SKM-1 treated with dmso at 0.1 percent for 144 hours (cell line): ENCODE data around the gene JAZF1.

Experiments used
- DNase-seq: peaks from one replicate; lab custom pipeline; 2025; ENCODE audit not compliant: unreplicated experiment; lab: John Stamatoyannopoulos, UW

Gene JAZF1

DNA sequence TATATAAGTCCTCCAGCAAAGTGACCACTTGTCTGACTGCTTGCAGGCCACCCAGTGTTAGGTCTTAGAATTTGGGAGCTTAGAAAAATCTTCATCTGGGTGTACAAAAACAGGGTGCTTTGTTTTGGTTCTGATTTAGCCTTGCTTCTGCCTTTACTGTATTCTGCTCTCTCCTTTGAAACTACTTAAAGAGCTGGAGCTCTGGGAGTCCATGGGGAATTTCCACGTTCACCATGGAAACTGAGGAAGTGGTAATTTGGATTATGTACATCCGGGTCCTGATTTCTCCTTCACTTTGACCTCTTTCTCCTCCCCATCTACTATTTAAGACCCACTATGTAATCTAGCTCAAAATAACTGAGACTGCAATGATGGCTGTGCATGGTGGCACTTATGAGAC is 103.0 kb downstream of the JAZF1 start:
- no peak for DNase-seq

DNA sequence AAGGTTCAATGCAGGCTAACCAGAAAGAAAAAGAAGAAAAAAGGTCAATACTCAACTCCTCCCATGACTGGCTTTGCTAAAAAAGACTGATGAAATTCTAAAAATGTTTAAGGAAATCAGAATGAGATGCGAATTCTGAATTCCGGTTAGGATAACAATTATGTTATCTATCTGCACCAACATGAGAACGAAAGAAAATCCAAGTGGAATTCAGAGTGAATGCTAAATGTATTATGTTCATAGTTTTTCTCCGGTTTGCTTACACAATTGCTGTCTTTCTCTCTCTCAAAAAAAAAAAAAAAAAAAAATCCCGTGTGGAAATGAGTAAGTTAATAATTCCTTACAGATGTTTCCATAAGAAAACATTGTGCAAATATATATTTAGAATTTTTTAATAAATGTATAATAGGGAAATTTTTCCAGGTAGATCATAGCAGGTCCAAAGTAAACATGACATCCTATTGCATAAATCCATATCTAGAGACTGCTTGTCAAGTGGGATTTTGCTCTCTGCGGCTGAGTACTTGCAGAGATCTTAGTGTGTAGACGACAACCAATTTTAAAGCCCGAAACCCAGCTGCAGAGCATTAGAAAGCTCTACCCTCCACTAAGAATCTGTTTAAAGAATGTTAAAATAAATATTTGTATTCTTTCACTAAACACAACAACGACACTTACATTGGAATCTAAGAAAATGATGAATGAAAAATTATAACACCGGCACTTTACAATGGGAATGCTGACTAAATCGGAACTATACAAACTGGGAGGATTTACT is 104.0 kb downstream of the JAZF1 start:
- no peak for DNase-seq

DNA sequence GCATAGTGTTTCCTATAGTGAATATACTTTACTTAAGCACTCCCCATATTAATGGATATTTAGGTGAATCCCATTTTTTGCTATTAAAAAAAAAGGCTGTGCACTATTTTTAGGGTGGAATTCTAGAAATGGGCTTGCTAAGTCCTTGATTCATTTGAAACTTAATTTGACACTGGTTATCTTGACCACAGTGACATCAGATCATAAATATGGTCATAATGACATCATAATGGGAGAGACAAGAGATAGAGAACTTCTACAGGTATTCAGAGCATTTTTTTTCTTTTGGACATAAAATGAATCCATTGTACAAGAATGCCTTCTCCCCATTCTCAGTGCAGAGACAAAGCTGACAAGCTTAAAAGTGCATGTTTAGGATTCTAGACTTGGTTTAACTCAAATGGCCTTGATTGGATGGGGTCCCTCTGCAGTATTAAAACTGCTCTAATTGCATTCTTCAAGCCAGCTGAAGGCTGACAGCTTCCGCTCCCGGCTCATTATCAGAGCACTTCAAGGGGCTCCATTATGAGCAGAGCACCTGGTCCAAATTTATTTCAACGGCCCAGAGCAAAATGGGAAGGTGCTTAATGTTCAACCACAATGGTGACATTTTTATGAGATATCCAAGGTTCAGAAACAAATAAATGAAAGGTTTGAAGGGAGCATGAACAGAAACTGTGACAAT is 104.8 kb downstream of the JAZF1 start:
- DNase-seq: no peak

DNA sequence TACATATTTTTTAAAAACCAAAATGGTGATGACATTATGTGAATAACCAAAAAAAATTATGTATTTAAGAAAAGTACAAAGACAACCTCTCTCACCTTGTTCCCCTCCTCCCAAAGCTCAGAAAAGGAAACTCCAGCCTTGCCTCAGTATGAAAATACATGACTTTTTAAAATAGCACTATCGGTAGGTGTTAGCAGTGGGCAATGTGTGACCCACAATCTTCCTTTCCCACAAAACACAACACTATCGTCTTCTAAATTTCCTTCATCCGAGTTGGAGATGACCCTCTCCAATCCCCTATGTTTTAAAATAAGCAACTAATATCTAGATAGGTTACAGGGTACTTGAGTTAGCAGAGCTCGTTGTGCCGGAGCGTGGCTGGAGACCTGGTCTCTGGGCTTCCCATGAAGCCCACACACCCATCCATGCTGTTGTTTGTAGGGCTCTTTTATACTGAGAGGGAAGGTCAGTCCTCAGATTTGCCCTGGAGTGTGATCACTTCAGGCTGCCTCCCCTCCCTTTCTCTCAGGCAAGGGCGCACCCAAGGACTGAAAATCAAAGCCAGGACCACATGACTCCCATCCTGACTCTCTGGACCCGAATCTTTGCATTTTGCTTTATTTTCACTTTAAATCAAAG is 107.6 kb downstream of the JAZF1 start:
- DNase-seq: no peak

DNA sequence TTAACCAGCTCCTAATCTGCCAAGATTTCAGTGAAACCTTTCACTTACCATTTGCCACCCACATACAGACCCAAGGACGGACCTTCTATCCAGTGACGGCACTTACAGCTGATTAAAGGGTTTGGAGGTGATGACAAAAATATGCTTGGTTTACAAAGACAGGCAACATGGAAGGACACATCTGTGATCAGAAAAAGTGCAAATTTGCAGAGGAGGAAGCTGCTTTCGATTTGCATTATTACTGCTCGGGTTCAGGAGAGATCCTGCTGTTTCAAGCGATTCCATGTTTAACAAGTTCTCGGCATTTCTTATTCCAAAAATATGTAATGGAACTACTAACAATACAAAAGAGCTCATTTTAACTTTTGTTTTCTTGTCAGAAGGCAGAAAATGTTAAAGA is 109.0 kb downstream of the JAZF1 start:
- DNase-seq: no peak

DNA sequence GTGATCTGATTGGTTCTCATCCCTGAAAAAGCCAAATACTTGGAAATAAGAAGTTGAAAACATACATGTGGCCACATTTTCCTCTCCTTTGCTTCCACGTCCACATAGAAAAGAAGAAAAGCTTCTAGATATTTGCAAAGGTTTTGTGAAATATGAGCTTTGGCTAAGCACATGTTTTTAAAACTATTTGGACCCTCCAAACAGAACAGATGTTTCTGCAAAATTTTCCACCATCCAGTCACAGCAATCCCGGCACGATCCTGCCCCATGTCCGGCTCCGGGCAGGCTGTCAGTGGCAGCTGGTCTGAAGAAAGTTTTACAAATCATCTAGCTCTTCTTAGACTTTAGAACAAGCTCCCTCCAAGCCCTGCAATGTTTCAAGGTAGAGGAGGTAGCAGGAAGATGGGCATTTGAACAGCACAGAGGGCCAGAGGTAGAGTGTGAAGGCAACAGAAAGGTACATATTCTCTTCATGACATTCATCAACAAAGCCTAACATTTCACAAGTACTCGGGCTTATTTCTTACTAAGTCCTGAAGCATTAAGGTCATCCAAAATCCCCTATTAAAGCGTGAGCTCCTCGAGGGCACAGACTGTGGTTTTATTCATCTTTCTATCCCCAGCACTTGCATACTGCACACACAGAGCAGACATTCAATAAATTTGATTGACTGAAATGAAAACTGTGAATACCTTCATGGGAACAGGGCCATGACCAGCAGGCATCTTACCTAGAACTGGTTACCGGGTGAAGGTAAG is 110.1 kb downstream of the JAZF1 start:
- no peak for DNase-seq

DNA sequence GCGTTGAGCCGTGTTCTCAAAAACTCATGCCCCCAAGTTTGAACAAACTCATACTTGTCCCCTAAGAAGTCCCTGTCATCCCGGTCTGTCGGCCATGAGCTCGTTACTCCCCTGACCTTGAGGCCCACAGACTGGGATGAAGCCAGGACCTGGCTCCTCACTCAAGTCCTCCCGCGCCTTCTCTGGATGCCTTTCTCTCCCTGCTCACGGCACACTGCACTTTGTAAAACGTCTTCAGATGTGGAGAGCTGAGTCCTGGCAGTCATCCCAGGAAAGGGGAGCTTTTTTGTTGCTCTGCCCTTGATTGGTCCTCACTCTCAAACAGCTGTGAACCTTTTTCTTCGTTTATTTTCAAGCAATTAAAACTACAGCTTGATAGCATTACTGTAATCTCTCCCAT is 110.8 kb downstream of the JAZF1 start:
- no peak for DNase-seq

DNA sequence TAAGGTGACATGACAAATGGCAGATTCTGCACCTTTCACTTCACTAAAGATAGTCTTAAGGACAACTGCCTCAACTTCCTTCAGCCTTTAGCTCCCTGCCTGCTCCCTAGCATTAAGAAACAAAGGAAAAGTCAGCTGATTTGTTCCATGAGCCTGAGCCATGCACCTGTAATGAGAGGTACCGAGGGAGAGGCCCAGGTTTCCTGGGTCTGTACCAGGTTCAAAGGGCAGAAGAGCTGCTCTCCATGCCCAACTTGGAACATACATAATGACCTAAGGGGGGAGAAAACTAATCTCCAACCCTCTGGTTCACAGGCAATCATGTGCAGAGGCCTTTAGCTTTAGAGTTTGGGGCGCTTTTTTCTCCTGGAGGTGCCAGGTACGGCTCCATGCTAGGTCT is 111.2 kb downstream of the JAZF1 start:
- DNase-seq: no peak

DNA sequence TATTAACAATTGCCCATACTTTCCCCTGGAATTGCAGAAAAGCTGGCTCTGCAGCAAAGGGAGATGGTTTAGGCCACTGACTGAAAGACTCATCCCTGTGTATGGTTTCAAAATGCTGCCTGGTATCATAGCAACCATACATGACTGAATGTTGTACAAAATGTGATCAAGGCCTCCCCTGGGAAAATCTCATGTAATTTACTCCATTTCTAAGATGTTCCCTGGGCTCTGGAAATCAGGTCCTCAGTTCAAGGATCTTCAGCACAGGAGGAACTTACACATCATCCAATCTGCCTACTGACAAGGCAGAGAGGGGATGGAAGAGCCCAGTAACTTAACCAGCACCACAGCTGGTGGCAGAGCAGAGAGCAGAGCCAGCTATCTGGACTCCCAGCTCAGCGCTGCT is 111.8 kb downstream of the JAZF1 start:
- DNase-seq: no peak

DNA sequence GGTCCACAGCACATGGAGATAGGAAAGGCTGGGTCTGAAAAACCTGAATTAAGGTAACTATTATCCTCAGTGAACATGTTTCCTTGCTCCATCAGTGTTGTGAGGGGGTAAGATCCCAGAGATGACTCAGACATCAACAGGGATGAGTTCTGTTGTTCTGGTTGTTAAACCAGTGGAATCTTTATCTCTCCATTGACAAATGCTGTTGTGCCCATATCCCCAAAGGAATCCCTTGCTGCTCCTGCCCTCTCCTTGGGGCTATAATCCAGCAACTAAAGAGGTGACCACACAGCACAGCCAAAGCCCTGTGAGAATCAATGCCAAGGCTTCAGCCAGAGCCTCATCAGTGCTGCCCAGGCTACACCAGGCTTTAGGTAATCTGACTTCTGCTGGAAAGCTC is 113.4 kb downstream of the JAZF1 start:
- DNase-seq: no peak

DNA sequence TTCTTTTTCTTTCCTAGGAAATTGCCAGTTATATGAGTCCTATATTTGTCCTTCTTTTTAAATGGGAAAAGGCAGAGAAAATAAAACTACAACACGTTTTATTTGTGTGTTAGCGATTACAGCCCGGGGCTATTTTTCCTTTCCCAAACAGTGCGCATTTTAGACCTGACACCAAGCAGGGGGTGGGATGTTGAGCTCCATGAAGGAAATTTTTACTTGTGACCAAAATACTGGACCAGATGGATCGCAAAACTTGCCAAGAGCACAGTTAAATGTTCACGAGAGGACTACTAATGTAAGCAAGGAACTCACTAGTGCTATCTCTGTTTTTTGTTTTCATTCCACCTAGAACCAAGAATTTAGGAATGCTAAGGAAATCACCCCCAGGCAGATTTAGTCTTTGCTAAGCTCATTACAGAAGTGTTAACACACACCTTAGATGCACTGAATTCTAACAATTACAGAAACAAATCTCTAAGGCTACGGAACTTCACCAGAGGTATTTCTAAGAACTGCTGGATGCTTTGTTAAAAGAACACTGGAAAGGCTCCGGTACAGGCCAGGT is 114.8 kb downstream of the JAZF1 start:
- no peak for DNase-seq

DNA sequence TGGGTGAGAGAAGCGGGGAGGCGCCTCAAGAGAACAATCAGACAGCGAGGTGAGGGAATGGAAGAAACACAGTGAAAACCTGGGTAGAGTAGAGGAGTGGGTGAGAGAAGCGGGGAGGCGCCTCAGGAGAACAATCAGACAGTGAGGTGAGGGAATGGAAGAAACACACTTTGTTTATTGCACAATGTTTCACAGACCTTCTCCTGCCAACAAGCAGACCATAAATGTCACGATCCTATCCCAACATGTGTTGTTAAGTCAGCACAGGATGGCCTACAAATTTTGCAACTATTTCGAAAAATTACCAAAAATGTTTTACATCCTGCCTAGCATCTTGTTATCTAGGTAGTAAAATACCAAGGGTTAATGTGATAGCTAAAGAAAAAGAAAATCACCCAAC is 115.3 kb downstream of the JAZF1 start:
- peak; percentile 9 for DNase-seq

DNA sequence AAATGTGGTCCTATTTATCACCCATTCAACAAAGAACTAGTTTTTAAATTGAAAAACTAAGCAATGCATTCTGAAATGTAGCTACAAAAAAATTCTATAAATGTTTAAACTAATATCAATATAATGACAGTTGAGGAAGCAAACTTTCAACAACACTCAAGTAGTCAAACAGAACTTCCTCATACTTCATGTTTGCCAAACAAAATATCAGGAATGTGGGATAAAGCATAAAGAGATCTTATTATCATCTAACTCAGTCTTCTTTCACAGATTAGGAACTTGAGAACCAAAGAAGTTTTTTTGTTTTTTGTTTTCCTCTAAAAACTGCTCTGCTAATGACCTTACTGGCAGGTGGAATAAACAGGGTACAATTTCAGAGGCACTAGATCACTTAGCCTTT is 116.2 kb downstream of the JAZF1 start:
- DNase-seq: no peak

DNA sequence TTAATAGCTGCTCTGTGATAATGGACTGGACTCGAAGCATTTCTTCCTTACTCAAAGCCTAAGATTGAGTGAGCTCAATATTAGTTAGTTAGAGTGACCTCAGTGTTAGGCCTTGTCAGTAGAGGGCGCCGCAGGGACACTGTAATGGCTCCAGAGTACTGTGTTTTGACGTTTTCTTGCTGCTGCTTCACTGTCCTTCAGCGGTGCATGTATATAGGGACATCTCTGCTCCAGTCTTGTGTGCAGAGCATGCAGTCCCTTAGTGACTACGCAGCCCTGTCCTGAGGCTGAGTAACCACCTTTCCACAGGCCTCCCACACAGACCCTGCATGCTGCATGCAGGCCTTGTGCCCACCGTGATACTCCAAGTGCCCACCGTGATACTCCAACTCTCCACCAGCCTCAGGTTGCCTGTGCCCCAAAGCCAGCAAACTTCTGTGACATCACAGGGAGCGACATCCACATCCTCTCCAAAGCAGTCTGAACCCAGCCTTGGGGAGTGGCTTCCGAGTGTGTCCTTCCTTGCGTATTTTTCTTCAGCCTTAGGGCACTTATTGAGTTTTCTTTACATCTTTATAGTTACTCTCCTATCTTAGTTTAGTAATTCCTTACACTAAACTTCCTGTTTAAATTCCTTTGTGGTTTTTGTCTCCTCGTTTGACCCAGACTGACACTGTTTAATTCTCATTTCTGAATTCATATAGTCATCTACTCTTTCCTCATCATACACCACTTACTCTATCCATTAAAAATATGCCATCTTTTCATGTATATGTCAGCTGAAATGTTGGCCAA is 118.2 kb downstream of the JAZF1 start:
- DNase-seq: peak; percentile 71

DNA sequence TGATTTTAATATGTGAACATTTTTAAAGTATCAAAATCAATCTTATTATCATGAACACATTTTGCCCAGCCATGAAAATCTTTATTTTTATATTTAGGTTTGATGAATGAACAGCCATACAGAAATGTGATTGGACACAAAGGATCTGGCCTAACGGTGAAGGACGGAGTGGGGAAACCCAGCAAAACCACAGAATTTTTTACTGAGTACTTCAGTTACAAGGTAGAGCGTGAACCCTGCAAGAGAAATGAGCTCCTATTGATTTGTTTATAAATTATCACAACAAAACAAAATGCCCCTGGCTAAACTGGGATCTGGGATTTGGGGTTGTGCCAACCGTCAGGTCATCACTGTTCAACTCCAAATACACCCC is 118.8 kb downstream of the JAZF1 start:
- DNase-seq: no peak

DNA sequence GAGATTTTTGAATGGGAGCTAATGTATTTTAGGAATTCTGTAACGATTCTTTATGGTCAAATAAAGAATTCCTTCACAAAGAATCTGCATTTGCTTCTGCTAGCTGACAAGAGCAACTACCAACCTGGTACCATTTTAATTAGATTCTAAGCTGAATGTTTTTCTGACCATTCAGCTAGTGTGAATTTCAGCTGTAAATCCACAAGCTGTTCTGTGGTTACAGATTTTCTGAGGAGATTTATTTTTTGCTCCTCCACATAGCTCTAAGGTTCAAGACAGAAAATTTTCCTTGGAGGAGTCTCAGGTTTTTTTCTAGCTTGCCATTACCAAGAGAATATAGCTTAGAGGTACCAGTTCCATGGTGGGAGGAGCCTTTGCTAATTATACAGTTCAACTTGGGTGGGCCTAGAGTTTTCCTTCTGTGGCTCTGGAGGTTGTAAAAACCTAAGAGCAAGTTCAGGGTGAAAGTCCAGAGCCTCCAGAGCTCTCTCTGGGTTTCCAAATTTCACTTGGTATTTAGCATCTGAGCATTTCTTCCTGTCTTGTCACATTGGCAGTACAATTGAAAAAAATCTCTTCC is 120.1 kb downstream of the JAZF1 start:
- DNase-seq: no peak

DNA sequence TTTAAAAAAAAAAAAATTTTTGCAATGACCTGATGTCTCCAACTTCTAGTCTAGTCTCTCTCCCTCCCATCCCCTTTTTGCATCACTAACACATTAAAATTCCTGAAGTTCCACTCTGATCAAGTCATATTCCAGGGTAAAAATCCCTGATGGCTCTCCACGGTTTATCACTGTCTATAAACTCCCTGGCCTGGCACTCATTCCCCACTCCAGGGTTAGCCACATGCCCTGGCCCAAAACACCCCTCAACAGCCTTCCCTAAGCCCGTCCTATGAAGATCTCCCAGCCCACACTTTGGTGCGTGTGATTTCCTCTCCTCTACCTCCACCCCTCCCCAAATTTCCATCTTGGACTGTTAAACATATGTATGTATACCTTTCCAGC is 125.4 kb downstream of the JAZF1 start:
- no peak for DNase-seq

DNA sequence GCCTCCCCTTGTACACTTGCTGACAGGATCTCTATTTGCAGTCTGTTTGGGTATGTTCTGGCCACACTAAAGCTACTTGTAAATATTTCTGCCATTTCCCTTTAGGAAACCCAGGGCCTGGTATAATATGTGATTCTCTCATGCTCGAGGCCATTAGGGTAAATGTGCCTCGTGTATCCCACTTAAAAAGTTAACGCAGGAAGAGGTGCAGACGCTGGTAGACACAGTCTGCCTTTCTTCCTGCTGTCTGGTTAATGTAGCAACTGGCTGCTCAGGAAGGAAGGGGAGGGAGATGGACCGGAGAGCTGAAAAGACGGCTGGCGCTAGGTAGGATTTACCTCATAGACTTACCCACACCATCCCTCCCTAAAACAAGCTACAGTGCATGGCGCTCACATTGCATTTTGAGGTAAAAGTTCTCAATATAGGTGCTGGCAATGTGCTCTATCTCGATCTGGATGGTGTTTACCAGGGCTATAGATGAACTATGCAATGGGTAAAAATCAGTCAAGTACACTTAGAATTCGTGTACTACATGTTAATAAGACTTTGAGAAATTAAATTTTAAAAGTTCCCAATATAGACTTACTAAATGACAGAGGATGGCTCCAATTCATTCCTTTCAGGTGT is 125.9 kb downstream of the JAZF1 start:
- DNase-seq: no peak

DNA sequence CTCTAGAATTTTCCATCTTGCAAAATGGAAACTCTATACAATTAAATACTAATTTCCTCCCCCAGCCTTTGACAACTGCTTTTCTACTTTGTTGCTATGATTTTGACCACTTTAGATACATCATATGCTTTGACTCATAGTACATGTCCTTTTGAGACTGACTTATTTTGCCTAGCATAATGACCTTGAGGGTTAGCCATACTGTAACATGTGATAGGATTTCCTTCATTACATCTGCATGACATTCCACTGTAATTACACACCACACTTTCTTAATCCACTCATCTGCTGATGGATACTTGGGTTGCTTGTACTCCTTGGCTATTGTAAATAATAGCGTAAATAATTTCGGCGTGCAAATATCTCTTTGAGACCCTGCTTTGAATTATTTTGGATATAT is 127.7 kb downstream of the JAZF1 start:
- no peak for DNase-seq

DNA sequence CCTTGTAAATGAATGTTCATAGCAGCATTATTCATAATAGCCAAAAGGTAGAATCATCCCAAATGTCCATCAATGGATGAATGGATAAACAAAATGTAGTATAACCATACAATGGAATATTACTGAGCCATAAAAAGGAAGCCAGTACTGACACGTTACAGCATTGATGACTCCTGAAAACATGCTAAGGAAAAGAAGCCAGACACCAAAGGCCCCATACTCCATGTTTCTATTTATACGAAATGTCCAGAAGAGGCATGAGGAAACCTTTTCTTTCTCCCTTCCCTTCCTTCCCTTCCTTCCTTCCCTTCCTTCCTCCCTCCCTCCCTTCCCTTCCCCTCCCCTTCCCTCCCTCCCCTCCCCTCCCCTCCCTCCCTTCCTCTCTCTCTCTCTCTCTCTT is 131.9 kb downstream of the JAZF1 start:
- no peak for DNase-seq
